Measurements from ENCODE around the gene IQCH.

GRCh38 chr15:67544475-67544874 is 289.9 kb downstream of the IQCH start:
- TF ChIP-seq CTCF (IDR thresholded peaks at IDR 0.05), result no peak
- no peak for TF ChIP-seq POLR2A (IDR thresholded peaks at IDR 0.05)
- no peak for TF ChIP-seq POLR2AphosphoS5 (IDR thresholded peaks at IDR 0.05)

Measured in sigmoid colon (tissue), 4 donors.